Suprapubic skin (tissue), 4 donors: ENCODE data around the gene PDK1. TPM values are rescaled to one million over a fixed set of nuclear protein-coding genes. Genes with fewer than 3 reads are reported as not detected.

ENCODE experiments used
- DNase-seq, 2 donors: peaks; one replicate each; pipeline ENCODE4 v3.0.0-alpha.2; 2019; ENCODE audit warnings: low spot score in 2 of 2
- H3K27ac ChIP-seq: fragments of 200-600 bp; sonication (generic); one replicate; pipeline ENCODE4 v1.5.1; 2019
- H3K27me3 ChIP-seq: fragments of 200-600 bp; sonication (generic); one replicate; pipeline ENCODE4 v1.5.1; 2019
- H3K36me3 ChIP-seq: fragments of 200-600 bp; sonication (generic); one replicate; pipeline ENCODE4 v1.5.1; 2019
- H3K4me1 ChIP-seq: fragments of 200-600 bp; sonication (generic); one replicate; pipeline ENCODE4 v1.5.1; 2019
- H3K4me3 ChIP-seq: fragments of 200-600 bp; sonication (generic); one replicate; pipeline ENCODE4 v1.5.1; 2019; ENCODE audit warnings: mild to moderate bottlenecking
- H3K9me3 ChIP-seq: fragments of 200-600 bp; sonication (generic); one replicate; pipeline ENCODE4 v1.5.1; 2019
- CTCF ChIP-seq, 2 donors: fragments of 200-600 bp in 1 of 2; fragments of 450-650 bp in 1 of 2; sonication (generic) in 1 of 2; IDR thresholded peaks; one replicate each; pipeline ENCODE4 v1.5.1; 2016 to 2019; ENCODE audit warnings: antibody characterized with exemption in 2 of 2, mild to moderate bottlenecking in 1 of 2, moderate library complexity in 1 of 2
- EP300 ChIP-seq: sonication (generic); formaldehyde crosslinking; IDR thresholded peaks from one replicate; pipeline ENCODE4 v1.6.1; 2017; ENCODE audit warnings: antibody characterized with exemption
- POLR2A ChIP-seq, 2 donors: fragments of 450-650 bp; IDR thresholded peaks; one replicate each; pipeline ENCODE4 v1.6.1; 2017; ENCODE audit warnings: antibody characterized with exemption in 2 of 2, mild to moderate bottlenecking in 2 of 2, moderate library complexity in 2 of 2
- POLR2AphosphoS5 ChIP-seq, 3 donors: sonication (generic); formaldehyde crosslinking; IDR thresholded peaks; one replicate each; pipeline ENCODE4 v1.6.1; 2017; ENCODE audit warnings: antibody characterized with exemption in 3 of 3
- WGBS: methylation state at CpG from one replicate; pipeline ENCODE4 v1.1.5; 2018; 5-methylcytosine and 5-hydroxymethylcytosine counted together
- total RNA-seq, 4 donors: library from RNA; depleted of rRNA; stranded (reverse); fragments of >200 nt; gene quantifications; one replicate each; pipeline ENCODE4 v1.1.0, GENCODE V29; 2016

Gene PDK1
- total RNA-seq, 4 donors from 2014 or later, result 35.2 to 151 (median 66.5) TPM

GRCh38 chr2:172597176-172597842 is 41.4 kb downstream of the PDK1 start:
- H3K27me3 ChIP-seq, result no peaks in the 10 kb centered on the region
- no peaks in the 10 kb centered on the region for H3K4me1 ChIP-seq
- H3K27ac ChIP-seq, result no peak overlapping the region
- DNase-seq, result no peak
- H3K36me3 ChIP-seq, result peaks cover 51% of the 10 kb centered on the region
- TF ChIP-seq CTCF (IDR thresholded peaks at IDR 0.05) (no peak), POLR2AphosphoS5 (IDR thresholded peaks at IDR 0.05) (no peak), EP300 (no peak), POLR2A (IDR thresholded peaks at IDR 0.05) (no peak)
- H3K9me3 ChIP-seq, result no peaks in the 10 kb centered on the region
- 94% methylated on average over 3 of the region's 3 CpGs for WGBS
- H3K4me3 ChIP-seq, result no peak overlapping the region

GRCh38 chr2:172599947-172600346 is 44.1 kb downstream of the PDK1 start:
- no peaks in the 10 kb centered on the region for H3K4me1 ChIP-seq
- H3K27ac ChIP-seq, result no peak overlapping the region
- H3K9me3 ChIP-seq, result no peaks in the 10 kb centered on the region
- H3K27me3 ChIP-seq, result no peaks in the 10 kb centered on the region
- no peak for TF ChIP-seq POLR2AphosphoS5 (IDR thresholded peaks at IDR 0.05)
- no peak for TF ChIP-seq EP300
- no peak for TF ChIP-seq CTCF (IDR thresholded peaks at IDR 0.05)
- no peak for TF ChIP-seq POLR2A (IDR thresholded peaks at IDR 0.05)
- 77% methylated on average over 1 of the region's 1 CpG for WGBS
- H3K4me3 ChIP-seq, result no peak overlapping the region
- no peak for DNase-seq
- H3K36me3 ChIP-seq, result peaks cover 38% of the 10 kb centered on the region

GRCh38 chr2:172600557-172601008 is 44.7 kb downstream of the PDK1 start:
- TF ChIP-seq EP300, result no peak
- Histone ChIP-seq H3K4me1 (no peaks in the 10 kb centered on the region), H3K9me3 (no peaks in the 10 kb centered on the region), H3K4me3 (no peak overlapping the region), H3K27ac (no peak overlapping the region), H3K36me3 (peaks cover 33% of the 10 kb centered on the region), H3K27me3 (no peaks in the 10 kb centered on the region)
- no peak for DNase-seq
- WGBS, result 88% methylated on average over 6 of the region's 6 CpGs

- H3K36me3 ChIP-seq, result peaks cover 23% of the 10 kb centered on the region
- no peak overlapping the region for H3K4me3 ChIP-seq
- WGBS, result 91% methylated on average over 1 of the region's 1 CpG
- TF ChIP-seq CTCF (IDR thresholded peaks at IDR 0.05) (no peak), EP300 (no peak), POLR2AphosphoS5 (IDR thresholded peaks at IDR 0.05) (no peak), POLR2A (IDR thresholded peaks at IDR 0.05) (no peak)
- no peak for DNase-seq
- H3K27me3 ChIP-seq, result no peaks in the 10 kb centered on the region
- no peak overlapping the region for H3K27ac ChIP-seq
- H3K4me1 ChIP-seq, result no peaks in the 10 kb centered on the region
- H3K9me3 ChIP-seq, result no peaks in the 10 kb centered on the region
Measured at GRCh38 chr2:172606285-172606684, 50.4 kb downstream of the PDK1 start.

- Histone ChIP-seq H3K27ac (no peak overlapping the region), H3K27me3 (no peaks in the 10 kb centered on the region), H3K4me1 (no peaks in the 10 kb centered on the region), H3K9me3 (no peaks in the 10 kb centered on the region), H3K4me3 (no peak overlapping the region), H3K36me3 (peaks cover 23% of the 10 kb centered on the region)
- no peak for DNase-seq
- TF ChIP-seq POLR2A (IDR thresholded peaks at IDR 0.05), result no peak
- TF ChIP-seq CTCF (IDR thresholded peaks at IDR 0.05), result no peak
- 81% methylated on average over 3 of the region's 3 CpGs for WGBS
Measured at GRCh38 chr2:172607379-172607928, 51.6 kb downstream of the PDK1 start.
